Measurements from ENCODE around the gene METTL2A.
"Not testable (repeated sequence)": the region's sequence is repeated elsewhere in the genome, so short reads cannot be mapped to it uniquely, and the experiment has no call there.

DNA sequence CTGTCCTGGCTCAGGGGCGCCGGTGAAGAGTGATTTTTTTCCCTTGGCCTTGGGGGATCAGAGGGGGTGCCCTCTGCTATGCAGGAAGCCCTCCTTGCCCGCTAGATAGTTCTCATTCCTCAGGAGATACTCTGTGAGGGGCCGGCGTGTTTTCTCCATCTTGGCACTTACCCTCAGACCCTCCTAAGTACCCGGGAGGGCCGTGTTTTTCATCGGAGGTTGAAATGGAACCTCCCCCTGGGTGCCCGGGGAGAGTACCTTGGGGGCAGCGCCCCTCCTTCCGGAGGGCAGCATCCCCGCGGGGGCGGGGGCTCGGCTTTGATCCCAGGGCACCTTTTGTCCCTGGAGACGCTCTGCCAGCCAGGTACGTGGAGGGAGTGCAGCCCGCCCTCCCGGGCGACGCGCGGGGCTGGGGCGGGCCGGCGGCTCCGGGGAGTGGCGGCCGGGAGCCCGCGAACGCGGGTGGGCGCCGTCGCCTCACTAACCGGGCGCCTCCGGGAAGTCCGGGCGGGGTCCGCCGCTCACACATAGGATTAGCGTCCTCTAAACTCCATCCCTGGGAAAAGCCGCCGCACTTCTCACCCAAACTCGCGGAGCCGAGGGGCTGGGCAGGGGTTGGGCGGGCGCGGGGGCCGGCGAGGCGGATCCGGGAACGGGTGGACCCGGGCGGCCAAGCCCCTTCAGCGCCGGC, 54.2 kb downstream of the METTL2A start:
- TF ChIP-seq, protein P1, sequence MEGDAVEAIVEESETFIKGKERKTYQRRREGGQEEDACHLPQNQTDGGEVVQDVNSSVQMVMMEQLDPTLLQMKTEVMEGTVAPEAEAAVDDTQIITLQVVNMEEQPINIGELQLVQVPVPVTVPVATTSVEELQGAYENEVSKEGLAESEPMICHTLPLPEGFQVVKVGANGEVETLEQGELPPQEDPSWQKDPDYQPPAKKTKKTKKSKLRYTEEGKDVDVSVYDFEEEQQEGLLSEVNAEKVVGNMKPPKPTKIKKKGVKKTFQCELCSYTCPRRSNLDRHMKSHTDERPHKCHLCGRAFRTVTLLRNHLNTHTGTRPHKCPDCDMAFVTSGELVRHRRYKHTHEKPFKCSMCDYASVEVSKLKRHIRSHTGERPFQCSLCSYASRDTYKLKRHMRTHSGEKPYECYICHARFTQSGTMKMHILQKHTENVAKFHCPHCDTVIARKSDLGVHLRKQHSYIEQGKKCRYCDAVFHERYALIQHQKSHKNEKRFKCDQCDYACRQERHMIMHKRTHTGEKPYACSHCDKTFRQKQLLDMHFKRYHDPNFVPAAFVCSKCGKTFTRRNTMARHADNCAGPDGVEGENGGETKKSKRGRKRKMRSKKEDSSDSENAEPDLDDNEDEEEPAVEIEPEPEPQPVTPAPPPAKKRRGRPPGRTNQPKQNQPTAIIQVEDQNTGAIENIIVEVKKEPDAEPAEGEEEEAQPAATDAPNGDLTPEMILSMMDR (conservative IDR thresholded peaks at IDR 0.05; ENCODE audit: low read depth in 2 of 2): not testable (repeated sequence)
- not testable (repeated sequence) for TF ChIP-seq EZH2 (IDR thresholded peaks at IDR 0.05; ENCODE audit: low read depth, unreplicated experiment); EZH2phosphoT487 (IDR thresholded peaks at IDR 0.05; ENCODE audit: unreplicated experiment)

Measured in GM23338 (cell line).